WERI-Rb-1 (cell line): ENCODE results near the gene SMPD3.

ENCODE experiments used
- DNase-seq: peaks from one replicate; pipeline ENCODE4 v3.0.0-alpha.2; 2020
- H3K27ac ChIP-seq: fragments of 250-450 bp; sonication (Bioruptor Pico); 2 replicates; pipeline ENCODE4 v1.5.1; 2020; ENCODE audit warnings: mild to moderate bottlenecking, moderate library complexity
- H3K27me3 ChIP-seq: fragments of 250-450 bp; sonication (Bioruptor Pico); 2 replicates; pipeline ENCODE4 v1.5.1; 2021; ENCODE audit warnings: mild to moderate bottlenecking, low read depth, moderate library complexity; ENCODE audit not compliant: insufficient read depth, severe bottlenecking
- H3K36me3 ChIP-seq: fragments of 250-450 bp; sonication (Bioruptor Pico); 2 replicates; pipeline ENCODE4 v1.5.1; 2020; ENCODE audit warnings: mild to moderate bottlenecking, moderate library complexity
- H3K4me3 ChIP-seq: 2 replicates; pipeline ENCODE4 v1.5.1; 2011; ENCODE audit warnings: low read depth, mild to moderate bottlenecking, control low read depth, low read length
- H3K9me3 ChIP-seq: fragments of 250-450 bp; sonication (Bioruptor Pico); 2 replicates; pipeline ENCODE4 v1.5.1; 2021; ENCODE audit warnings: mild to moderate bottlenecking, moderate library complexity; ENCODE audit not compliant: severe bottlenecking
- CTCF ChIP-seq: IDR thresholded peaks from 2 replicates; pipeline ENCODE4 v1.5.1; 2011; ENCODE audit warnings: low read depth, mild to moderate bottlenecking, control low read depth, inconsistent platforms, low read length

The SMPD3 gene

GRCh38 chr16:68491576-68491950 is 43.3 kb upstream of the SMPD3 start:
- H3K27ac ChIP-seq = no peak overlapping the region
- no peak overlapping the region for H3K4me3 ChIP-seq
- no peaks in the 10 kb centered on the region for H3K36me3 ChIP-seq
- TF ChIP-seq CTCF = no peak
- no peaks in the 10 kb centered on the region for H3K9me3 ChIP-seq
- no peak for DNase-seq
- H3K27me3 ChIP-seq = no peaks in the 10 kb centered on the region

- no peak overlapping the region for H3K27ac ChIP-seq
- no peak for DNase-seq
- no peaks in the 10 kb centered on the region for H3K9me3 ChIP-seq
- H3K36me3 ChIP-seq = no peaks in the 10 kb centered on the region
- H3K27me3 ChIP-seq = no peaks in the 10 kb centered on the region
- TF ChIP-seq CTCF = no peak
- no peak overlapping the region for H3K4me3 ChIP-seq
Measured at GRCh38 chr16:68490829-68491575, 42.7 kb upstream of the SMPD3 start.

GRCh38 chr16:68490358-68490757 is 42.0 kb upstream of the SMPD3 start:
- Histone ChIP-seq H3K27me3 (no peaks in the 10 kb centered on the region), H3K9me3 (no peaks in the 10 kb centered on the region), H3K27ac (no peak overlapping the region), H3K36me3 (no peaks in the 10 kb centered on the region), H3K4me3 (no peak overlapping the region)
- DNase-seq = no peak
- TF ChIP-seq CTCF = no peak

GRCh38 chr16:68488554-68488953 is 40.2 kb upstream of the SMPD3 start:
- Histone ChIP-seq H3K9me3 (no peaks in the 10 kb centered on the region), H3K36me3 (no peaks in the 10 kb centered on the region), H3K27me3 (no peaks in the 10 kb centered on the region), H3K27ac (no peak overlapping the region), H3K4me3 (no peak overlapping the region)
- no peak for DNase-seq
- TF ChIP-seq CTCF = no peak

- no peak for TF ChIP-seq CTCF
- Histone ChIP-seq H3K4me3 (no peak overlapping the region), H3K36me3 (no peaks in the 10 kb centered on the region), H3K9me3 (no peaks in the 10 kb centered on the region), H3K27ac (no peak overlapping the region), H3K27me3 (no peaks in the 10 kb centered on the region)
- no peak for DNase-seq
Measured at GRCh38 chr16:68487669-68488068, 39.4 kb upstream of the SMPD3 start.

GRCh38 chr16:68487203-68487514 is 38.9 kb upstream of the SMPD3 start:
- TF ChIP-seq CTCF = no peak
- Histone ChIP-seq H3K4me3 (no peak overlapping the region), H3K27me3 (no peaks in the 10 kb centered on the region), H3K9me3 (no peaks in the 10 kb centered on the region), H3K27ac (no peak overlapping the region), H3K36me3 (no peaks in the 10 kb centered on the region)
- DNase-seq = no peak
